ENCODE measurements around the gene PTPN23. TPM values are rescaled to one million over a fixed set of nuclear protein-coding genes. Genes with fewer than 3 reads are reported as not detected.

PTPN23 gene
- polyA plus RNA-seq, 1 donor from 2014 or later: 36.2 TPM

- Histone ChIP-seq H3K36me3 (ENCODE audit: insufficient read depth, low read length) (no peaks in the 10 kb centered on the region), H3F3A (ENCODE audit: insufficient read depth, low read length, poor library complexity, severe bottlenecking) (no peaks in the 10 kb centered on the region)
Measured at GRCh38 chr3:47342812-47343211, 38.0 kb upstream of the PTPN23 start.

GRCh38 chr3:47343471-47343971, 37.3 kb upstream of the PTPN23 start:
- Histone ChIP-seq H3K9ac (ENCODE audit: low read length) (no peak overlapping the region), H3K79me2 (replicated peaks; ENCODE audit: insufficient read depth, low read length) (no peaks in the 10 kb centered on the region), H3K27me3 (ENCODE audit: insufficient read depth, low read depth, low read length) (no peaks in the 10 kb centered on the region), H2AFZ (ENCODE audit: low read depth, low read length) (no peak overlapping the region), H3K4me3 (ENCODE audit: low read length) (no peak overlapping the region), H3K9me3 (ENCODE audit: low read length) (no peaks in the 10 kb centered on the region), H3K9me2 (ENCODE audit: insufficient read depth, low read length) (no peaks in the 10 kb centered on the region), H3K36me3 (ENCODE audit: insufficient read depth, low read length) (no peaks in the 10 kb centered on the region), H3K27ac (ENCODE audit: low read length) (no peak overlapping the region), H4K20me1 (ENCODE audit: insufficient read depth) (no peaks in the 10 kb centered on the region), H3F3A (ENCODE audit: insufficient read depth, low read length, poor library complexity, severe bottlenecking) (no peaks in the 10 kb centered on the region), H3K4me2 (ENCODE audit: low read length) (no peak overlapping the region)
- TF ChIP-seq TAF1 (IDR thresholded peaks at IDR 0.05; ENCODE audit: low read depth): no peak
- no peak for TF ChIP-seq RAD21 (conservative IDR thresholded peaks at IDR 0.05)
- no peak for TF ChIP-seq MXI1 (conservative IDR thresholded peaks at IDR 0.05; ENCODE audit: poor library complexity, severe bottlenecking)
- TF ChIP-seq EP300 (conservative IDR thresholded peaks at IDR 0.05; ENCODE audit: poor library complexity, severe bottlenecking): no peak
- no peak for TF ChIP-seq POLR2AphosphoS5 (IDR thresholded peaks at IDR 0.05)
- no peak for TF ChIP-seq REST (IDR thresholded peaks at IDR 0.05; ENCODE audit: borderline replicate concordance)
- no peak for TF ChIP-seq CTCF (IDR thresholded peaks at IDR 0.05; ENCODE audit: poor library complexity, severe bottlenecking)

More at GRCh38 chr3:47342812-47343211, 38.0 kb upstream of the PTPN23 start:
- Histone ChIP-seq H3K4me3 (ENCODE audit: low read length) (no peak overlapping the region), H3K79me2 (replicated peaks; ENCODE audit: insufficient read depth, low read length) (no peaks in the 10 kb centered on the region), H3K4me2 (ENCODE audit: low read length) (no peak overlapping the region), H3K9ac (ENCODE audit: low read length) (no peak overlapping the region), H3K27ac (ENCODE audit: low read length) (no peak overlapping the region), H3K9me3 (ENCODE audit: low read length) (no peaks in the 10 kb centered on the region), H3K27me3 (ENCODE audit: insufficient read depth, low read depth, low read length) (no peaks in the 10 kb centered on the region), H3K9me2 (ENCODE audit: insufficient read depth, low read length) (no peaks in the 10 kb centered on the region), H4K20me1 (ENCODE audit: insufficient read depth) (no peaks in the 10 kb centered on the region), H2AFZ (ENCODE audit: low read depth, low read length) (no peak overlapping the region)
- TF ChIP-seq REST (IDR thresholded peaks at IDR 0.05; ENCODE audit: borderline replicate concordance) (no peak), RAD21 (conservative IDR thresholded peaks at IDR 0.05) (no peak), EZH2 (IDR thresholded peaks at IDR 0.05; ENCODE audit: borderline replicate concordance, insufficient read depth, low read length, poor library complexity, severe bottlenecking) (no peak), EP300 (conservative IDR thresholded peaks at IDR 0.05; ENCODE audit: poor library complexity, severe bottlenecking) (no peak), TAF1 (IDR thresholded peaks at IDR 0.05; ENCODE audit: low read depth) (no peak), SMC3 (conservative IDR thresholded peaks at IDR 0.05; ENCODE audit: poor library complexity) (no peak), MXI1 (conservative IDR thresholded peaks at IDR 0.05; ENCODE audit: poor library complexity, severe bottlenecking) (no peak), POLR2AphosphoS5 (IDR thresholded peaks at IDR 0.05) (no peak), CTCF (IDR thresholded peaks at IDR 0.05; ENCODE audit: poor library complexity, severe bottlenecking) (no peak)

All from neural cell (in vitro differentiated cells).